HG03064 (cell line): Measurements from ENCODE around the gene PLEKHM3.
A peak's percentile ranks its signal among the peaks of the same experiment; 100 is the strongest.

Source experiments
- ATAC-seq: cut with Tn5 transposase; IDR thresholded peaks from one replicate; pipeline ENCODE4 v1.9.1; 2021; ENCODE audit warnings: low read depth; ENCODE audit not compliant: unreplicated experiment

PLEKHM3 gene

DNA sequence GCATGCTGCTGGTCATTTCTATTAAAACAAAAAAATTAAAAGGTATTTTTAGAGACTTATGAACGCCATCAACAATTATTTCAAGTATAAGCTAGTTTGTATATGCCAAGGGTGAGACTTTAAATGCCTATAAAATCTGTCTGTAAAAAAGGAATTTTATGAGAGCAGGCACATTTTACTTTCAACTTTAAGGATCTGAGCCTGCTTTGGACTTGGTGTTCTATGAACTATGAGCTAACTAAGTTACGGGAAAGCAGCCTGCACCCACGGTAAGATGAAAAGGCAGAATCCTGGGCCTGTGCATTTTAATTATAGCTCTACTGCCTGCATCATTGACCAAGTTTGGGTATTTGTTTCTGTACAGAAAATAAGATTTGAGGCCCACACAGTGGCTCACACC is 95.4 kb downstream of the PLEKHM3 start:
- no peak for ATAC-seq

DNA sequence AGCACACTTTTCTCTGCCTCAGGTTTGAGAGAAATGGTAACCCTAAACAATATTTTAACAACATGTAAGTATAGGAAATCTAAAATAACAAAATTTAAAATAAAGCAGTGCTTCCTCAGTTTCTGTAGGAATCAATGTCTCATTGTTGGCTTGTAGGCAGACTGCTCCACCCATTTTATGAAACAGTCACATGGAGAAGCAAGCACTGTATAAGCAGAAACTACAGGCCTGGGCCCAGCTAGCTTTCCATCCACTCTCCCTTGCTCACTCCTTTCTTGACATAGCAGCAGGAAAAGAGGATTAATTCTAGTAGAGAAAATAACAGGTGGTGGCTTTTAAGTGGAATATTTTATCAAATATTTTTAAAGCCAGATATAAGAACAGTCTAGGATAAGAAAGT is 97.2 kb downstream of the PLEKHM3 start:
- ATAC-seq, result no peak

DNA sequence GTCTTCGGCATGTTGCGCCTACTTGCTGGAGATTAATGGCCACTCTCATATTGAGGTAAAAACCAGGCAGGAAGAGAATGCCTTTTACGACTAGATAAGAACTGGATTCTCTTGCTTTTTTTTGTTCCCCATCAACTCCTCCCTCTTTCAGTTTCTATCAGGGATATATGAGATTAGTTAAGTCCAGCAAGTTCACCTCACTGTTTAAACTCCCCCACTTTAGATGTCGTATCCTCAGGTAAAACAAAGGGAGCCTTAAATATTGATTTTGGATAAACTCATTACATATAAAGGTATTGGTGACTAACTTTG is 98.4 kb downstream of the PLEKHM3 start:
- ATAC-seq, result no peak

DNA sequence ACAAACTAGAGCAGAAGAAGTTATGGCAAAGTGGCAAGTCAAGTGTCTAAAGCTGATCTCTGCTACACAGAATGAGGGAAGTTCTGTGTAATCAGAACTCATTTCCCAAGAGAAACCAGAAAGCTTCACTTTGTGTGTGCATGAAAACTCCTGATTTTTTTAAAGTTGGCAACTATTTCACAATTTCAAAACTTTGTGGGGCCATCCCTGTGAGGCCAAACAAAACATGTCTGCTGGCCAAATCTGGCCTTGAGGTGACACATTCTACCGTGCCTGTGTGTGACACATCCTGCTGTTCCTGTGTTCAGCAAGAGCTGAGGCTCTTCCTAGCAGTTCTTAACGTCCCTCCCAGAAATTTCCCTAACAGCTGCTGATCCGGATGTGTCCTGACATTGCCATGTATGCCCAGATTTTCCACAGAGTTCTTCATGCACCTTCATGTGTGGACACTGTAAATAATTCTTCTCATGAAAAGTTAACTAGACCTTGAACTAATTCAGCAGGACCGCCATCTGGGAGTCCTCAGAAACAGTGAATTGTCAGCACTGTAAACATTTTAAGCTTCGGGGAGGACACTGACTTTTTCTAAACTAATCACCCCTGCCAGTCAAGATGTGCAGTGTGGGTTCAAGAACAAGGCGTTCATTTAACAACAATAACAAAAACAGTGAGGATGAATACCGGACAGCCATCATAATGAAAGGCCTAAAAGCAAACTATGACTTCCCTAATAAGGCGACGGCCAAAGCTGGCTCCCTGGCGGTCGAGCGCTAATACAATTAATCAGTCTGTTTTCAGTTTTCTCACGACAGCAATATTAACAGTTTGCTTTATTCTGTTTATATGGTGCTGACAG is 99.0 kb downstream of the PLEKHM3 start:
- ATAC-seq, result no peak

DNA sequence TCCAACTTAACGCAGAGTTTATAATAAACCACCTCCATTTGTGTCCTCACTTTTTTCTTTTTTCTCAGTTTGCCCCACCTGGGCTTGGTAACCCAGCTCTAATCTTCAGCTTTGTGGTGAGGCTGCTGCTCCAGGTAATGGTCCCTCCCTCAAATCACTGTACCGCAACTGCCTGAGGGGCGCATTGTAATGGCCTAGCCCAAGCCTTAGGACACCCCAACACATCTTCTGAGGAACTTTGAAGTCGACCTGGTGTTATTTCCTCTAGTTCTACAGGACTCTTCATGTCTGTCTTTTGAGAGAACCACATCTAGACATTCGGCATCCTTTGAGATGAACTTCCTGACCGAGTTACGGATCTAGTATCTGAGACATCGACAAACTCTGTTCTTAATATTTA is 99.7 kb downstream of the PLEKHM3 start:
- no peak for ATAC-seq

DNA sequence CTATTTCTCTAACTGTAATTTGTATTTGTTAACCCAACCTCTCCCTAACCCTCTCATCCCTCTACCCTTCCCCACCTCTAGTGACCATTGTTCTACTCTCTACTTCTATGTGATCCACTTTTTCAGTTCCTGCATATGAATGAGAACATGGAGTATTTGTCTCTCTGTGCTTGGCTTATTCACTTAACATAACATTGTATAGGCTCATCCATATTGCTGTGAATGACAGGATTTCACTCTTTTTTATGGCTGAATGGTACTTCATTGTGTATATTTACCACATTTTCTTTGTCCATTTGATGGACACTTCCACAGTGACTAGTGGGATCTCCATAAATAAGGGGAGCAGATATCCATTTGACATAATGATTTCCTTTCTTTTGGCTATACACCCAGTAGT is 103.7 kb downstream of the PLEKHM3 start:
- no peak for ATAC-seq

DNA sequence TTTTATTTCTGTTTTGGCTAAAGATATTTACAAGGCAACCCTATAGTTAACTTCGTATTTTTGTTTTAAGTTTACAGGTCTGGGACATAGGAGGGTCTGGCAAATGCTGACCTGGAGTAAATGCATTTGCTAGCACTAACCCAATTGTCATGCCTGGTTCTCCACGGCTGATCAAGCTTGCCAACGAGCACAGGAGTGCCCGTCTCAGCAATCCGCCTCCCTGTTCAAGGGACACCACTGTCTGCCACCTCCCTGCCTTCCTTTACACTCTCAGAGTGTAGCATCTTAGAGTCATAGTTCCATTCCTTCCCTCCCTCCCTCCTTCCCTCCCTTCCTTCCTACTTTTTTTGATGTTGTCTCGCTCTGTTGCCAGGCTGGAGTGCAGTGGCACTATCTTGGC is 104.6 kb downstream of the PLEKHM3 start:
- ATAC-seq, result no peak

DNA sequence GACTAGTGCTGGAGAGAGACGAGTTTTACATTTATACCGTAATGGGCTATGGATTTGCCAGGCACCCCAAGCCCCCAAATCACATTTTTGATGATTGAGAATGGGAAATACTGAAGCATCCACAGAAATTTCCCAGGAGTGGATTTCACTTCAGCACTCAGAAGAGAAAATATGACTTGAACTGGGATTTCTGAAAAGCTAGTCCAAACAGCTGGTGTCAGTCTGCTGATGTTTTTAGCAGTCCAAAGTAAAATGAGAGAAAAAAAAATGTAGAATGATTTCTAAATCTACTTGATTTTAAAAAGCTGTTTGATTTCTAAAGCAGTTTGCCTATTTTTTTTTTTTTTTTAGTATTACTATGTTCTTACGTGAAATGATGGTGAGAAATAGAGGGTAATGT is 105.0 kb downstream of the PLEKHM3 start:
- ATAC-seq, result no peak

DNA sequence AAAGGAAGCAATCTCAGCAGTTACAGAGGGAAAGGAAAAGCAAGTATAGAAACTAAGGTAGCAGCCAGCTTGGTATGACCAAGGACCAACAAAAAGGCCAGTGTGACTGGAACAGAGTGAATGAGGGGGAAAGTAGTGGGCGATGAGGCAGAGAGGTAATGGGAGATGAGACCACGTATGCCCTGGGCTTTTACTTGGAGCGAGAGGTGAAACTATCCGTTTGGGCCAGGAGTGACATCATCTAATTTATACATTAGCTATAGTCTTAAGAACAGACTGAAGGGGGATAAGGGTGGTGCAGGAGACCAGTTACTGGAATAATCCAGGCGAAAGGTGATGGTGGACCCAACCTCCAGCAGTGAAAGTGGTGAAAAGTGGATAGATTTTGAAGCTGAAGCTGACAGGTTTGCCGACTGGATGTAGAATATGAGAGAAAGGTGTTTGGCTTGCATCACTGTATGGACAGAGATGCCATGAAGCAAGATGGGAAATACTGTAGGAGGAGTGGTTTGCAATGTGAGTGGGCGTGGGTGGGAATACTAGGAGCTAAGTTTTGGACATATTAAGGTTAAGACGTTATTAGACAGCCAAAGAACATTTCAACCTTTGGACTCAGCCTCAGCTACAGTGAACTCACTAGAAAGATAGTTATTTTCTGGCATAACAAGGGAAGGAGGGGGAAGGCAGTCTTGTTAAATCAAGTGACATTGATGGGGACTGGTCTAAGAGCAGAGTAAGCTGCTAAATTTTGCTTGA is 106.0 kb downstream of the PLEKHM3 start:
- no peak for ATAC-seq

DNA sequence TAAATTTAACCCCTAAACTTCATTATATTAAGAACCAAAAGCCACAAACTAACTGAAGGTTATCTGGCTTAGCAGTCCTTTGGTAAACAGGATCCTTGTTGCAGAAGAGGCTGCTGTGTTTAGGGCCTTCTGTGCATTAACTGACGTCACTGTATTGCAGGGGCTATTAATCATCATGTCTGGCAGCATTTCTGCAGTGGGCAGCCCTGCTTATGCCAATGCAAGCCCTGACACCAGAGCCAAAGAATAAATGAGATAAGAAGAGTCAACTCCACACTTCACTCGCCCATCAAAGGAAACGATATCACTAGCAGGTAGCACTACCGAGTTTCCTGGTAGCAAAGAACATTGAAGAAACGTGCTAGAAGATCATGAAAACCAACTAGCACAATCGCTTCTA is 110.6 kb downstream of the PLEKHM3 start:
- no peak for ATAC-seq

DNA sequence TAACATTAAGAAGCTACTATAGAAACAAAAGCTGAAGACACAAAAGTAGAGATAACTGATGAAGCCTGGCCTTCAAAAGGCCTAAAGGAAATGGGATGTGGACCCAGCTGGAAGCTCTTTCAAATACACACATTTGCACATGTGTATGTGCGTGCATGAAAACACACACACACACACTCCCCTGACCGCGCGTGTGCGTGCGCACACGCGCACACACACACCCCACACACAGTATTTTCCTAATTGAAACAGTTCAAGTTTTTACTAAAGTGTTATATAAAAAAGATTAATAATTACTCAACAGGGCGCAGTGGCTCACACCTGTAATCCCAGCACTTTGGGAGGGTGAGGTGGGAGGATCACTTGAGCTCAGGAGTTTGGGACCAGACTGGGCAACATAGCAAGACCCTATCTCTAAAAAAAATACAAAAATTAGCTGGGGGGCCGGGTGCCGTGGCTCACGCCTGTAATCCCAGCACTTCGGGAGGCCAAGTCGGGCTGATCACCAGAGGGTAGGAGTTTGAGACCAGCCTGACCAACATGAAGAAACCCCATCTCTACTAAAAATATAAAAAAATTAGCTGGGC is 111.5 kb downstream of the PLEKHM3 start:
- no peak for ATAC-seq

DNA sequence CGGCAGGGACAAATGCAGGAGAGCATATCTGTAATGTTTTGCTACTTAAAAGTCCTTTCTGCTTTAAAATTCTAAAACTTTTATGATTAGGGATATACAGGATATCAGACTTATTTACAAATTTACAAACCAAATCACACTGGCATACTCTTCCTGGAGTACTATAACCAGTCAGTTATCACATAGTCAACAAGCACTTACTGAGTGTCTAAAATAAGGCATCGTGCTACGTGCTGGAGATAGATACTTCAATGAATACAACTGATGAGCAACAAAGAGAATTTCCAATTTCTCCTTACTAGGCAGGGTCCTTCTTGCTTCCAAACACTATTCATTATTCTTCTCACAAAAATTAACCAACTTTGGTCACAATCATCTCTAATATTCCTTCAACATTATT is 113.5 kb downstream of the PLEKHM3 start:
- ATAC-seq, result no peak

DNA sequence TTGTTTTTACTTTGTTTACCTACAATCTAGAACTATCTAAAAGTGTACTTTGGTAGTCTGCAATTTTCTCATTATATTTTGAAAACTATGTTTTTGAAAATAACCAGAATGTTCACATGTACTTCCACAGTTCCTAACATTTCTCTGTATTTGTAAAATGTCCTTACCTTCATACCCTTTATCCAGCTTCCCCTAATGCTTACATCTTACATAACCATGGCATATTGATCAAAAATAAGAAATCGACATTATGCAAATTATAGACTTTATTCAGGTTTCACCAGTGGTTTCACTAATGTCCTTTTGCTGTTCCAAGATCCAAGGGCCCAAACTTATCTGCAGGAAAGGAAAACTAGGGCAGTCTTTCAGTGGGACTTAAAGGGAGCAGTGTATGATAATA is 114.1 kb downstream of the PLEKHM3 start:
- ATAC-seq, result no peak

DNA sequence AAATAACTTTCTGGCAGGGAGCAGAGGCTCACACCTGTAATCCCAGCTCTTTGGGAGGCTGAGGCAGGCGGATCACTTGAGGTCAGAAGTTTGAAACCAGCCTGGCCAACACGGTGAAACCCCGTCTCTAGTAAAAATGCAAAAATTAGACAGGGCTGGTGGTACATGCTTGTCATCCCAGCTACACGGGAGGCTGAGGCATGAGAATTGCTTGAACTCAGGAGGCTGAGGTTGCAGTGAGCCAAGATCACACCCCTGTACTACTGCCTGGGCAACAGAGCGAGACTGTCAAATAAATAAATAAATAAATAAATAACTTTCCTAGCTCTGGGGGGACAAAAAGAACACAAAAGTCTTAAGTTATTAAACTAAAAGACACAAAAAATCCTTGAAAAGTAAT is 118.8 kb downstream of the PLEKHM3 start:
- ATAC-seq, result peak; percentile 42

DNA sequence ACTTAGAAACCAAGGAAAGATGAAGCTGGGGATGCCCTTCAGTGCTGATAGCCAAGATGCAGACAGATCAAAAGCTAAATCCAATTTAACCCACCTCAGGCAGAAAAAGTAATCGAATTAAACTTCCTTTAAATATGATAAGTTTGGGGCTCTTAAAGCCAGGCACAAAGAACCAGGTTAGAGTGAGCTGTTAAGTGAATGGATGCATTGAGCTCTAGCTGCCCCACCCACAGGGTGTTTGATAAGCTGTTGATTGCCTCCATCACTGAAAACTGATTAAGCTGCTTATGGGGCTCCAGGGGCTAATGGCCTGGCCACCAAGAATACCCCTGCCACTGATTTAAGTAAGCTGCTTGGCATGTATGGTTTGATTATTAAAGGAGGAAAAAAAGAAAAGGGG is 119.8 kb downstream of the PLEKHM3 start:
- ATAC-seq, result no peak

DNA sequence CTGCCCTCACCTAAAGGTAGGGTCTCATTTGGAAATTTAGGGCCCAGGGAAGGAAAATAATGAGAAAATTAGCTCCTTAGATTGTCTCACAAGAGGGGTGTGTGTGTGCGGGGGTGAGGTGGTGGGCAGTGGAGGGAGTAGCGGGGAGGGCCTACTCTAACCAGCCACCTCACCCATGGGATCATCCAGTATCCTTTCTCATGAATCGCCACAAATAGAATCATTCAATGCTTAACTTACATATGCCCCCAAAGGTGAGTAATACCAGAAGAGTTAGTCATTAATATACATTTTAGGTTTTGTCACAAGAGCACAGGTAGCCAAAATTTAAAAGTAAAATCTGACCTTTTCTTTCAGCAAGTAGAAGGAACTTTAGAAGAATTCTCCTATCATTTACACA is 122.1 kb downstream of the PLEKHM3 start:
- ATAC-seq, result no peak

DNA sequence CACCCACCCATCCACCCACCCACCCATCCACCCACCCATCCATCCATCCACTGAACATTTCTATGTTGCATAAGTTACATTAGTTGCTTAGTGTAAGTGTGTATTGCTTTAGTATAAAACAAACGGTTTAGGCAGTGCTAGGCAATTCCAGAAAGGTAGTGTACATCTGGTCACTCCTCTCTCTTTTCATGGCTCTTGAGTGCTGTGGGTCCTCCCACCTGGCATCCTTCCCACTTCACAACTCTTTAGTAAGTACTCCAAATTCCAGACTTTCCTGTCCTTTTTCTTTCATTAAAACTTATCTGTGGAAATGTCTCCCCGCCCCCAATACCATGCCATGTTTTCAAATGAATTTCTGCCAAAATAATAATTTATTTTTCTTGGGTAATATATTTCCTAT is 122.5 kb downstream of the PLEKHM3 start:
- no peak for ATAC-seq

DNA sequence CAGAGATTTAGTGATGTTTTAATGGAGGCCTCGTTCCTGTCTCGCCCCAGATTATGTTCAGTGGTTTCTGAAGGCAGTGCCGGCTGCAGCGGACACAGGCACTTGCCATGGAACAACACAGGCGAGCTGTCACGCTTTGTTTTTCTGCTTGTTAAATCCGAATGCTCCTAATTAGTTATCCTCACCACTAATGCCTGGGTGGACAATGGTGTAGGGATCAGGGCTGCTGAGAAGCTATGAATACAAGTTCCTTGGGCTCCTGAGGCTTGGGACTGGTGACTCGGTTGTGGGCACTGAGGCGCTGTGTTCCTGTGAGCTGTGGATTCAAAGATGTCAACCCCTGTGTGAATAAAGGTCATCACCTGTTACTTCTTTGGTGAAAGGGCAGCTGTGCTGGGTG is 123.5 kb downstream of the PLEKHM3 start:
- ATAC-seq, result no peak

DNA sequence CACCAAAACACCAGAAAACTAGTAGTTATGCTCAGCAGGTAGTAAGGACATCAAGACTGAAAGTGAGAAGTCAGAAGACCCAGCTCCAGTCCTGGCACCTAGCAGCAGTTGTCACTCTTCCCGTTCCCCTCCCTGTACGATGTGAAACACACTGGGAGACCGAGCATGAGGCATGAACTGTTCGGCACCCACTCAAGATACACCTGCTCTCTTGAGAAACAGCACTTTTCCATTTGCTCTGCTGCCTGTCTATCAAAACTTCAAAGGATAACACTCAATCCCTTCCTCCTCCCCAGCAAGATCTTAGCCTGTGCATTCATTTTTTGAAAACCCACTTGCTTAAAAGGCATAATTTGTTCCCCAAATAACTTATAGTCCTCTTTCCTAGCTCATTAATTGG is 123.9 kb downstream of the PLEKHM3 start:
- no peak for ATAC-seq

DNA sequence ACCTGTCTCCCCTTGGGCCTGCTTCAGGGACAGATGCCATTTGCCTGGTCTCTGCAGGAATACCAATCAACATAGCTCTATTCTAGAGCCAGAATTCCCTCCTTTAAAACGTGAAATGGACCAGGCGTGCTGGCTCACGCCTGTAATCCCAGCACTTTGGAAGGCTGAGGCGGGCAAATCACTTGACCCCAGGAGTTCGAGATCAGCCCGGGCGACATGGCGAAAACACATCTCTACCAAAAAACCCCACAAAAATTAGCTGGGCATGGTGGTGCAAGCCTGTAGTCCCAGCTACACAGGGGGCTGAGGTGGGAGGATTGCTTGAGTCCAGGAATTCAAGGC is 127.0 kb downstream of the PLEKHM3 start:
- no peak for ATAC-seq

DNA sequence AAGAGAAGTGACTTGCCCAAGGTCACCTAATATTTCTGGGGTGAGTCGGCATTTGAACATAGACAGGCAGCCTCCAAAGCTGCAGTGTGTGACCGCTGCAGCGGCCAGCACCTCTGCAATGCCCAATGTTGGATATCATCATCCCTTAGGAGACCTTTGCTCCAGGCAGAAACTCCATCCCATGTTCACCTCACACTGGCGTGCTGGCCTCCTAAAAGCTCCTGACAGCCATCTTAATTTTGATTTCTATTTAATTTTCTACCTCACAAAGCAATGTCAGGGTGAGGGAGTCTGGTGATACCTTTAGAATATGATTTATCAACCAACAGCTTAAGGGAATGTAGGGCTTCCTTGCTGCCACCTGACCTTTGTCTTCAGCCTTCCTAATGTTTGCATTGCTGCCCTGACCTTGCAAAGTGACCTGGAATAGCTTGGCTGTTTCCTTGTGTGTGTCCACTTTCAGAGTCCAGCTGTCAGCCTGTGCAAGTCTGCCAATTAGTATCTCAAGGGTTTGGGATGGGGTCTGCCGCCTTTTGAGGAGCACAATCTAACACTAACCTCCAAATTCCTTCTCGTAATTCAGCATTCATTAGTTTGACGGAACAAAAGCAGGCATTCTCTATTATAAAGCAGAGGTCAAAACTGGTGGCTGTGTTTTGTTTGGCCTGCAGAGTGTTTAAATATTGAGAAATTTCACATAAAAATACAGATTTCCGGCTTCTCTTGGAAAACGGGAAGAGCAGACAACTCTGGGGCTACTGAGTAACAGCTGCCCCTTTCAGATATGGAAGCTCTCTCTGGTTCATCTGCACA is 127.6 kb downstream of the PLEKHM3 start:
- no peak for ATAC-seq
